ENCODE results near the gene SH3YL1.

SH3YL1 gene

DNA sequence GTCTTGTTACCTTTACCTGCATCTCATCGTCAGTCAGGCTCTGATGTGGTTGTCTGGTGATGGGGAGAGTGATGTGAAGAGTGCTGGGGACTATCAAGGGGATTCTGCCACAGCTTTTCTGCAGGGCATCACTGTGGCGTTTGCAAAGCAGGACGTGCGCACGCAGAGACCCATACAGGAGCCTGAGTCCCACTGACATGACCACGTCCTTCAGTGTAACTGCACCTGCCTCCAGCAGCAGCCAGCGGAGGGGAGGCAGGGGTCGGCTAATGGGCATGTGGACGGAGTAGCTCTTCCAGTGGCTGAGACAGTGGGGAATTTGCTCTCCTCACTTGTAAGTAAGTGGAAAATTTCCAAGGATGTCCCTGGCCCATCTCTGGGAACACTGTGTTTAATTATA lies 17.5 kb upstream of the SH3YL1 start:
- no peak for DNase-seq

DNA sequence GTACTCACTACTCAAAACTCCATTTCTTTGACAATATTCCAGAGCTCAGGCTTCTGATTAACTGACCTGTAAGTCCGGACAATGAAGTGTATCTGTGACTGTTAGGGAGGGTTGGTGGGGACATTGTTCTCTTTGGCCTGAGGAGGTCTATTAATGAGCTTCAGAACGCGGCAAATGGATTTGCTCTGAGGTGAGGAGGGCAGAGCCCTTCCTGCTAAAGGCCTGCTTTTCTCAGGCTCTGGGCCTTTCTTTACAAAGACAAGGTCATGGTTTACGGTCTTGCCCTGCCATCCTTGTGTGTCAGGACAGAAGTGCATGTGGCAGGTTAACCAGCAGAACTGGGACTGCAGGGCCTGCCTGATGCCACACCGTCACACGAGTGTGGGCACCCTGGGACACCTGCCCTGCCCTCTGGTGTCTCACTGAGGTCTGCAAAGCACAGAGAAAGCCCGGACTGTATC lies 16.8 kb upstream of the SH3YL1 start:
- DNase-seq = no peak

DNA sequence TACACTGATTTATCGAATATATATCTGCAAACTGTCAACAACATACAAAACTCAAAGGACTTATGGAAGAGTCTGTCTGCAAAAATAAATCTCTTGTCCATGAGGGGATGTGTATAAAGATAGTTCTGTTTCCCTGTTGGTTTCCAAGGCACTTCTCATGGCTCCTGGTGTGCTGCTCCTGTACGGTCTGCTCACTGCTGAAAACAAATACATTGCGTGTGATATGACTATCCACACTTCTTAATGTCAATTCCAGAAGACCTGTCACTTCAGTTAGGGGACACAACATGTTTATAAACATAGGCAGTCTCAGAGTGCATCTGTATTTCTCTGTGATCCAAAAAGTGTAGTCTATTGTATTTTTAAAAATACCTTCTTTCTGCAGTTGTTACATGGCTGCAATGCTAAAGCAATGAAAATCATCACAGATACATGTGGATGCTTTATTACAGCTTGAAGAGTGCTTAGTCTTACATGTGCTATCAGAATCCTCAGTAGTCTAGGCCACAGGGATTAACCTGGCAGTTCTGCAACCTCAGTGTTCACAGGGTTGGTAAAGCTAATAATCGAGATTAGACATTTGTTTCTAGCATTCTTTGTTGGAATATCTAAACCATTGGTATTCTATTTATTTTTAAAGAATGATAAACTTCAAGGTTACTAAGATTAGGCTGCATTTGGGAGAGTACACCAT lies 16.3 kb upstream of the SH3YL1 start:
- no peak for DNase-seq

DNA sequence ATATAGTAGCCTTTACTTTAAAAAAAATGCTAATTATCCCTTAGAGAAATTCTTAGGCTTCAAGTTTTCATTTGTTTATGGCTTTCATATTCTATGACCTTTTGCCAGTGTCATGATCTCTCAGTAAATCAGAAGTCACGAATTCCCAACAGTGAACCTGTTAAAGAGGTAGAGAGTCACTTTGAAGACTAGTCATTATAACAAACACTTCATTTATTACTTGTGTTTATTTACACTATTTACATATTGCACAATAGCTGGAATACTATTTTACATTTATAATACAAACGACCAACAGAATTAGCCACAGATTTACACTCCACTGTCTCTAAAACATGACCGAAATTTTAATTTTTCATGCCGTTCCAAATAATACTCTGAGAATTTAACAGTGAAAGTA lies 15.5 kb upstream of the SH3YL1 start:
- DNase-seq = no peak

DNA sequence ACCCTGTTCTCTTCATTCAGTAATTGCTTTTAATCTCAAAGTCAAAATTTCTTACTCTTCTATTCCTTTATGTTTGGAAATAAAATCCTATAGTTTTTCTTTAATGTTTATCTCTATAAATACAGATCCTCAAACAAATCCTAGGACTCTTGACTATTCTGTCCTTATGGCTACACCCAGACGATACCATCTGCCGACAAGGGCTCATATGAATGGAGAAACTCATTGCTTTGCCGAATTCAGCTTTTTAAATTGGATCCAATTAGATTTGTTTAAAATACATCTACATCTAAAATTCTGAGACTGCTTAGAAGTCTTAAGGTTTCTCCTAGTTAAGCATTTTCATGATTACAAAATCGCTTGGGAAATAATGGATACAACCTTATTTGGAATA lies 15.1 kb upstream of the SH3YL1 start:
- DNase-seq = no peak

DNA sequence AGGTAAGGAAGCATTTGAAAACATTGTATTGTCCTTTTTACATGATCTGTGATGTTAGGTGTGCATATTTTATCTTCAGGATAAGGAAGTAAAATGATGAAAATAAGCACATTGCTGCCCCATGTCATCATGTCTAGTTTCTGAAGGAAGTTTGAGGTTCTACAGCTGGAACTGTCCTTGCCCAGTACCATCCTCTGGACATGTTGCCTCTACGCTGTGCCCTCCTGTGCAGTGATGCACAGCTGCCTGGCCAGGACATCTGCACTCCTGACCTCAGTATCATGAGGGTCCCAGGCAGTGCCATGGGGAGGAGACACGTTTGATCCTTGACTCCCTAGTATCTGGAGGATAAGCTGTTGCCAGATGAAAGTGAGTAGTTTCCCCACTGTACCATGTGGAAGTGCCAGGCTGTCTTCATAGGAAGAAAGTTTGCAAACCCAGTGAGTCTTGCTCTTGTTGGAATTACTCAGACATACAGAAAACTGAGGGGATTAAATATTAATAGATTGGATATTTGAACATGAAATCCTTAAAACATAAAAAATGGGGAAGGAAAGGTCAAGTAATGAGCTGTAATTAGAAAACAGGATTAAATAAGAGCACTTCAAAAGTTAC lies 14.6 kb upstream of the SH3YL1 start:
- no peak for DNase-seq

DNA sequence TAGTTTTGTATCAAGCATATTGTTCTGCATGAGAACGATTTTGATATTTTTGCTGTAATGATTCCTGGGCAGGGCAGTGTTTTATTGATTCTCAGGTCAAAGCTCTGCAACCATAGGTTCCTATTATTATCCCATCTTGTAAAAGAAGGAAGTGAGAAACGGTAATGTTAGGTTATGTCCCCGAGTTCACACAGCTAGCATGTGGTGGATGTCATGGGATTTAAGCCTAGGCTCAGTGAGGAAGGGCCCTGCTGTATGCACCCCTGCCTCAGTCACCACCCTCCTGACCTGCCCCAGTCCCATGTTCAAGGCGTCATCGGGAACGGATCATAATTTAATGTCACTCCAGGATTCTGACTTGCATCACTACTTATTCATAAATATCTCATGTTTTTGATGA lies 11.6 kb upstream of the SH3YL1 start:
- DNase-seq = no peak

DNA sequence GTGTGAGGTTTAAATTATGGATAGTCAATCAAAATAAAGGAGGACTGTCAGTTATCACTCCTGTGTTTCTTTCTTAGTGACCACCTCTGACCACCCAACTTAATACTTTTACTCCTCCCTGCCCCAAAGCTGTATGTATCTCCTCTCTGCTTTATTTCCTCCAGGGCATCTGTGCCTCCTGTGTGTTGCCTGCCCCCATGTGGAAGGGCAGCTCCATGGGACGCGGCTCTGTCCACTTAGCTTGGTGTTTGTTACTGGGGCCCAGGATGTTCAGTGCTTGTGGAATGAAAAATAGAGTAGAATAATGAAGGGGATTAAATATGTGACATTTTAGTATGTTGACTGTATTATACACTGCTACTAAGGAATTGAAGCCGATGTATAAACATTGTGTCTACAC lies 10.7 kb upstream of the SH3YL1 start:
- no peak for DNase-seq

DNA sequence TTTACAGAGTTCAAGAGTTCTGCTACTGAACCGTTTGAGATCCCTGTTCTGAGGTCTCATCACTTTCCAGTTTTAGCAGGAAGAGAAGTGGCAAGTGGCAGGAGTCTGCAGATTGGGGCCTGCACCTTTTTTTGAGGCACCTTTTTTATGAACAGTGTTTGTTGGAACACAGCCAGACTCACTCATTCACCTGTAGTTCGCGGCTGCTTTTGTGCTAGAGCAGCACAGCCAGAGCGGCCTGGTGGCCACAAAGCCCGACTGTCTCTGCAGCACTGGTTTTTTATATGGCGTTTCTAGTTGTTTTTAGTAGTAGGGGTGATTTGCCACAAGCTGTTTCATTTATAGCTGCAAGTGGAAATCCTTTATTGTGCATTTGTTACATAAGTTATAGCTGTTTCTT lies 9.5 kb upstream of the SH3YL1 start:
- DNase-seq = peak; percentile 62

DNA sequence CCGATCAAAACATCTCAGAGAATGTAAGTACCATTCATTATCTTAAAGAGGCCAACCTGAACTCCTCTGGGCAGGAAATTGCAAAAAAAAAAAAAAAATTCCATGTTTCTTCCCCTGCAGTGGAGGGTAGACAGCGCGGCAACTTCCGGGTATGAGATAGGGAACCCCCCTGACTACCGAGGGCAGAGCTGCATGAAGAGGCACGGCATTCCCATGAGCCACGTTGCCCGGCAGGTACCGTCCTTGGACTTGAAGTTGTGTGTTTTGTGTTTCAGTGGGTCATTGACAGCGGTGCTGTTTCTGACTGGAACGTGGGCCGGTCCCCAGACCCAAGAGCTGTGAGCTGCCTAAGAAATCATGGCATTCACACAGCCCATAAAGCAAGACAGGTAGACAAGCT lies 8.1 kb upstream of the SH3YL1 start:
- DNase-seq = no peak

DNA sequence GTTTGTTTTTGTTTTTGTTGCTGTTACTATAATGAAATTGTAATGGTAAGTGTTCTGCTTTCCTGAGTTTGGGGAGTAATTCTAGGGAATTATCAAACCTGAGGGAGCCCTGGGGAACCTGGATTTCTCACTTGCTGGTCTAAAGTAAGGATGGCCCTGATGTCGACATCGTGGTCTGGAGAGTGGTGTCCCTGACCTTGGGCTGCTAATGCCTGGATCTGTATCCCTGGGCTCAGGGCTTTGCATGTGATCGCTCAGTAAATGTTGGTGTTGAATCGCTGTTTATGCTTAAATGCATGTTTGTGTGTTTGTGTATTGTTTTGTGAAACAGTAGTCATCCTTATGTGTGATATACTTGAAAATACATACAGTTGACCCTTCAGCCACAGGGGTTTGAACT lies 7.0 kb upstream of the SH3YL1 start:
- no peak for DNase-seq

DNA sequence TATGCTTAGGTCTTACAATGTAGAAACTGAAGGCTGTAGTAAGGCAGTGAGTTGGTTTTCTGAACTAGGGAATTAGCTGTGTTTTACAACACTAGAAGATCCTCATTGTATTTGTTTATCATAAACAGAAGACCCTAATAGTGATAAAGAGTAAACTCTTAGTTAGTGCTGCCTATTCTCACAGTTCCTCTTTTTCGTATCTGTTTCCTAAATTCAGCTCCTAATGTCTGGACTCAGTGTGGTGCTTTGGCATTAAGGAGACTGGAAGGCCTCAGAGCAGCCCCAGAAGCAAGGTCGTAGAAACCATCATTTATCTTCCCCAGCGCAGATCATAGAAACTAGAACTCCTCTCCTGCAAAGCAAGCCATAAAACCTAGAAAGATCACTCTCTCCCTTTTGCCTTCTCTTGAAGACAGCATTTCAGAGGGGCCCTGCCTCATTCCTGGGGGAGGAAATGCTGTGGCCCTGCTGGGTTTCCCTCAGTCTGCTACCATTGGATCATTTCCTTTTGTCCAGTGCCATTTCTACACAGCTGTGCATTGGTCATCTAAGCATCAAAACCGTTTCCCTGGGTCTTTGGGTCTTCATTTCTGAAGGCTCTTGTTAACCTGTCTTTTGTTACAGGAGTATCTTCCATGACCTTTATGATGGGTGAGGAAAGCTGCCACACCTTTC lies 5.7 kb upstream of the SH3YL1 start:
- DNase-seq = no peak

DNA sequence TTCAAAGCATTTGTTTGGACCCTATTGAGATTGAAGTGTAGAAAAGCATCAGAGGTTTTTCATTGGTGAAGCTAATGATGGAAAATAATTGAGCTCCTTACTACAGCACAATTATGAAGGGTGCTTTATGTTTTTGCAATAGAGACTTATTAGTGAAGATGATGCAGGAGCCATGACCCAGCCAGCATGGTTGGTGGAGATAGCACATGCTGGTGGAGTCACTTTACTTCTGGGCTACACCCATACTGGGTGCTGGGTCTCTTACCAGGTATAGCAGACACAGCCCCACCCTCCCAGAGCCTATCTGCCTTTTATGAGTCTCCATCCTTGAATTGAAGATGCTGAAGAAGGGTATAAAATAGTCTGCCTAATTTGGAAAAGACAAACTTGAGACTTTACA lies 4.5 kb upstream of the SH3YL1 start:
- no peak for DNase-seq

DNA sequence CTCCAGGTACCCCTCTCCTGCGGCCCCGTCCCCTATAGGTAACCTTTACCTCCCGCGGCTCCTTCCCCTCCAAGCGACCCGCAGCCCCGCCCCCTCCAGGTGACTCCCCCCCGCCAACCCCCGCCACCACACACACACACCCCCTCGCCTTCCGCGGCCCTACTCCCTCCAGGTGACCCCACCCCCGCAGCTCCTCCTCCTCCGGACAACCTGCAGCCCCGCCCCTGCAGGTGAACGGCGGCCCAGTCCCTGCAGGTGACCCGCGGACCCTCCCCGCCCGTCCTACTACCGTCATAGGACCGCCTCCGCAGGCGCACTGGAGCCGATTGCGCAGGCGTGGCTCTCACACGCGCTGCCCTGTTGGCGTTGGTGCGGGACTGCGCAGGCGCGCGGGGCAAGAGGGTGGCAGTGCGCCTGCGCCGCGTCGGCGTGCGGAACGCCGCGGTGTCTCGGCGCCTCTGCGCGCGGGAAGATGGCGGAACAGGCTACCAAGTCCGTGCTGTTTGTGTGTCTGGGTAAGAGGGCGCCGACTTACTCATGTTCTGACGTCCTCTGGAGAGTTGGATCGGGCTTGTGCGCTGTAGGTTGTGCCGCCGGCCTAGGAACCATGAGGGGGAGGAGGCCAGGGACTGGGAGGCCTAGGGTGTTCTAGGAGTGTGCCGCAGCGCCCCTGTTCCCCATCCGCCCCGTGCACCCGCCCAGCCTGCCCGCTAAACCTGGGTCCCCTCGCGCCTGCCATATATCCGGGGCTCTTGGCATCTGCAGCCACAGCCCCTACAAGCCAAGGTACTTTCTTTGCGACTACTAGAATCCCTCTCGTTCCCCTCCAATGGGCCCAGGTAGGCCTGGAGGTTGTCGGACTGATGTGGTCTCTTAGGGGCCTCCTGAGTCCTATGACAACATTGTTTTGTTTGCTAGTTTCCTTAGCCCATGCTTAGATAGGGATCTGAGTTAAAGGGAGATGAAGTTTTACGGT lies 949 bp upstream of the SH3YL1 start, which contains the start of gene ACP1:
TSS of gene ACP1 (plus strand) at position 455 of the 976 bp plus-strand sequence. CDS start at position 473, 18 bp downstream.
- DNase-seq = peak; percentile 95

DNA sequence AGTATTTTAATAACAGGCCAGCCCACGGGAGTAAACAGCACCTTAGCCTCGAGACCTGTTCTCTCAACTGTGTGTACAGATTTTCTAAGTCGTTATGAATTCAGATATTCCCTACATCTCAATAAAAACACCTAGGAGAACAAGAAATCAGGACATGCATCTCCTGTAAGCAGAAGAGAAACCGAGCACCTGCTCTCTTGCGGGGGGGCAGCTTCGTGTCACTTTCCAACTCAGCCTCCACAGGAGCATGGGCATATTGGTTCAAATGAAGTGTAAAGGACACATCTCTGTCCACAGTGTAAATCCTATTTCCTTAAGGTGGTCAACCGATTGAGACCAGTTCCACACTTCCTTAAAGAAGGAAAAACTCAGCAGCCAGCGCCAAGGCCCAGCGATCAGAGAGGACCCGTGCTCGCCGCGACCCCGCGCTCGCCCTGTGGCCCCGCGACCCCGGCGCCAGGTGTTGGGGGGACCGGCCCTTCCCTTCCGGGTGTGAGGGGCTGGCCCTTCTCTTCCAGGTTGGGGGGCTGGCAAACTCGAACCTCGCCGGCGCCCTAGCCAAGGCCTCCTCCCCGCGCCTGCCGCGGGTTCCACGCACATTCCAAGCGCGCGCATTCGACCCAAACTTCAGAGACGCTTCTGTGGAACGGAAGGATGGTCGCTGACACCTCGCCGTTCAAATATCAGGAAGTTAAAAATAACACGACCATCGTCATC lies 652 bp downstream of the SH3YL1 start:
- DNase-seq = peak; percentile 25

DNA sequence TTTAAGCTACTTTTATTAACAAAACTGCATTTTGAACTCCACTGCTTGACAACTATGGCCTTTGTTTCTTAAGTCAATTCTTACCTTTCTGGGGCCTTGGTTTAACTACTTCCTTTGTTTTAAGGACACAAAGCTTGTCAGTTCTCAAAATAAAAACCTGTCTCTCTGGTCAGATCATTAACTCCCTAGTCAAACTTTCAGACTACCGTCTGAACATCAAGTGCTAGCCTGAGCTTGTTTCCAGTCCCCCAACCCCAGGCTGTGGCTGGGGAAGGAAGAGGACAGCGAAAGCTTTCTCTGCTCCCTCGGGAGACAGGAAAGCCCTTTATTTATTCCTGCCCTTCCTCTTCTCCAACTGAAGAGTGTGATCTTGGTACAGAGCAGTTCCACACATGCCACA lies 1.7 kb downstream of the SH3YL1 start:
- peak; percentile 9 for DNase-seq

DNA sequence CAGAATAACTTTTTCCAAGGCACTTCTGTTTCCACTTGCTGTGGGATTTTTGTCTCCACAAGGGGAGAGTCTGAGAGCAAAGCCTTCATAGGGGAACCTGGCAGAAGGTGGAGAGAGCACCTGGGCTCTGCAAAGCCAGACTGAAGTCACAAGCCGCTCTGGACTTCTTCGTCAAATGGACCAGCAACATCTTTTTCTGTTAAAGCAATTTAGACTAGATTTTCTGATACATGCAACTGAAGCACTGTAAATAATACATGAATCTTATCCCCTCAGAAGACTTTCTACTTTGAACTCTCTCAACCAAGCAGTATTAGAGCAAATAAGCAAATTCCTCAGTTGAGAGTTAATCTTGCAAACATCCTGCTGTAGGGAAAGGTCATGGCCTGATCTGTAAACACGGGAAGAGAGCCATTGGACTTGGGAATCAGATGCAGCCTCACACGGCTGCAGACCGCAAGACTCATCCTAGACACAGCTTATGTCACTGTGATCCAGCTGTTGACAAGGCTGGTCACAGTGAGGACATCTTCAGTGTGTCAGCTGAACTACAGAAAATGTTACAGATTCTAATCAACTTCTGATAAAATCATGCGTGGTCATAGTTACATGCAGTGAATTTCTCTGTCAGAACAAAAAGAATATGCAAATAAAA lies 3.2 kb downstream of the SH3YL1 start:
- no peak for DNase-seq

DNA sequence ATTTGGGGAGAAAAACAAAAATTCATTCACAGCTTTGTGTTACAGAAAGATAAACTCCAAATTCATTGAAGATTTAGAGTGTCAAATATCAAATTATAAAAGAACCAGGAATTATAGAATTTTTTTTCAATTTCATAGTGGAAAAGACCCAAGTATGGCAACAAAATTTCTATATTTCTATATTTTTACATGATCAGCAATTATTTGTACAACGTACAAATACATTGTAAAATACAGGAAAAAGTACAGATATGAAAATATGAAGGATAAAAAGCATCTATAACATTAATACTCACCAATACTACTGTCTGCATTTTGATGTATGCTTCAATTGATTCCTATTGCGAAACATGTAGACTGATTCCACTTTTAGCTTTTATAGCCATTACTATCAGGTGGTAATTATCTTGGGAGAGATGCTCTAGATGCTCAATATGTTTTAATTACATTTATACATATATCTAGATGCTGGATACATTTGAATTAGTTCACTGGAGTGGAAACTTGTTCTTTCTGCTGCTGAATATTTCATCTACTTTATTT lies 4.0 kb downstream of the SH3YL1 start:
- DNase-seq = no peak

DNA sequence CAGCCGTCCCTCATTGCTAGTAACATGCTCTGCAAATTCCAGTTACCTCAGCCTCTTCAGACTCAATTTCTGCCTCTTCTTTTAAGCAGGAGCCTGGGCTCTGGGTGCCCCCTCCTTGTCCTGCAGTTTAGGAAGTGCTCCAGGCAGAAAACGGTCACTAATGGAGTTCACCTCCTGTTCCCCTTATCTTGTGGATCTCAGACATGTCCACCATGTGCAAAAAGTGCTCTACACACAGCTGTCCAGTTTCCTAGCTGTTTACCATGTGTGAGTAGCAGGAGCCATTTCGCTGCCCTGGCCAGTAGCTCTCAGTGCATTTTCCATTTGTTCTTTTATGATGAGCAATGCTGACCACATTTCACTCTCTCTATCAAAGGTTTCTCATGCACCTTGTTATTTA lies 4.9 kb downstream of the SH3YL1 start:
- DNase-seq = no peak

DNA sequence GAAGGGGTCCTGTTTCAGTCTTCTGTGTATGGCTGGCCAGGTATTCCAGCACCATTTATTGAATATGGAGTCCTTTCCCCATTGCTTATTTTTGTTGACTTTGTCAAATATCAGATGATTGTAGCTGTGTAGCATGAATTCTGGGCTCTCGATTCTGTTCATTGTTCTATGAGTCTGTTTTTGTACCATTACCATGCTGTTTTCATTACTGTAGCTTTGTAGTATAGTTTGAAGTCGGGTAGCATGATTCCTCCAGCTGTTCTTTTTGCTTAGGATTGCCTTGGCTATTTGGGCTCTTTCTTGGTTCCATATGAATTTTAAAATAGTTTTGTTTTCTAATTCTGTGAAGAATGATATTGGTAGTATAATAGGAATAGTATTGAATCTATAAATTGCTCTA lies 6.0 kb downstream of the SH3YL1 start:
- DNase-seq = no peak

DNA sequence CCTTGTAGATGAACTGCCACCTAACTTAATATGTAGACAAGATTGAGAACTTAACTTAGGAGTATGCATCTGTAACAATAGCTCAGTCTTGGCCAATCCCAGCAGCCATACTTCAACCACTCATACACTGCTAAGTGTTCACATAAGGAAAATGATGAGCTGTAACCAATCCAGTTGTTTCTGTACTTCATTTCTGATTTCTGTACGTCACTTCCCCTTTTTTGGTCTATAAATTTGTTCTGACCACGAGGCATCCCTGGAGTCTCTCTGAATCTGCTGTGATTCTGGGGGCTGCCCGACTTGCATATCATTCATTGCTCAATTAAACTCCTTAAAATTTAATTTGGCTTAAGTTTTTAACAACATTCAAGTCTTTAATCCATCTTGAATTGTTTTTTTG lies 6.4 kb downstream of the SH3YL1 start:
- no peak for DNase-seq

DNA sequence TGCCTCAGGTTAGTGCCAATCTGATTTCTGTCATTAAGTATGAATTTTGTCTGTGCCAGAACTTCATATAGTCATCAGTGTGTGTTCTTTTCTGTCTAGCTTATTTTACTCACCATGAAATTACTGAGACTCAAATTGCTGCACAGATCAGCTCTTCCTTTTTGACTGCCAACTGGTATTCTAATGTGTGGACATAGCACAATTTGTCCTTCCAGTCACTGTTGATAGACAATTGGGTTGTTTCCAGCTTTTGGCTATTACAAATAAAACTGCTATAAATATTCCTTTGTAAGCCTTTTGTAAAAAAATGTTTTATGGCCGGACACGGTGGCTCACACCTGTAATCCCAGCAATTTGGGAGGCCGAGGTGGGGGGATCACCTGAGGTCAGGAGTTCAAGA lies 7.7 kb downstream of the SH3YL1 start:
- DNase-seq = no peak

Data from NCI-H69 (cell line).